Body of pancreas (tissue), 4 donors: ENCODE results near the gene STIM2.

Experiments used
- CTCF ChIP-seq, 7 experiments: fragments of 450-650 bp in 4 of 7; fragments of 200-600 bp in 3 of 7; sonication (generic) in 3 of 7; IDR thresholded peaks; one replicate each; pipeline ENCODE4 v1.5.1; 2016 to 2019; ENCODE audit warnings: antibody characterized with exemption in 7 of 7
- POLR2A ChIP-seq, 3 donors: fragments of 450-650 bp; IDR thresholded peaks; one replicate each; pipeline ENCODE4 v1.6.1; 2016; ENCODE audit warnings: antibody characterized with exemption in 3 of 3, mild to moderate bottlenecking in 2 of 3

GRCh38 chr4:26877406-26877805, 16.8 kb downstream of the STIM2 start:
- no peak for TF ChIP-seq CTCF (IDR thresholded peaks at IDR 0.05)
- no peak for TF ChIP-seq POLR2A (IDR thresholded peaks at IDR 0.05)
